Measurements from ENCODE around the gene SERF2.
A peak's percentile ranks its signal among the peaks of the same experiment; 100 is the strongest.

DNA sequence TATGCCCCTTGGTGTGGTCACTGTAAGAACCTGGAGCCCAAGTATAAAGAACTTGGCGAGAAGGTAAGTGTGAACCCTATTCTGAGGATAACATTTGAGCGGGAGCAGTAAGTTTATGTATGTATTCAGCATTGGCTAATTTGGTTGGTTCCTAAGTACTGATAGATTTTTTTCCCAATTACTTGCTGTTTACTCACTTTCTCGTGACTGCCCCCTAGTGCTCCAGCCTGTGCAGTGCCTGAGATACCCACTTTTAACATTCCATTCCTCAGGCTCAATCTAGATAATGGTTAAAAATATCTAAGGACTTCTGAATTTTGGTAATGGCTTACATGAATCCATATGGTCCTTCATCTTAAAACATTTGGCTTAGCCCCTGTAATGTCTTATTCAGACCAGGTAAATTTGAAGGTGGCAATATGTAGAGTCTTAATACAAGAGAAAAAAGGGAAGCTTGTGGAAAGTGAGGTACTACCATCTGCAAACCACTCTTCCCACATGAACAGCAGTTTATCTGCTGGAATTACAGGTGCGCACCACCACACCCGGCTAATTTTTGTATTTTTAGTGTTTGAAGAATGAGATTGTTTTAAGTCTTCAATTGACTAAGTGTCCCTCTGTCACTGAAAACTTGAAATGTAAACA, 22.4 kb upstream of the SERF2 start:
- TF ChIP-seq POLR2A (IDR thresholded peaks at IDR 0.05), result no peak
- TF ChIP-seq, protein P1, sequence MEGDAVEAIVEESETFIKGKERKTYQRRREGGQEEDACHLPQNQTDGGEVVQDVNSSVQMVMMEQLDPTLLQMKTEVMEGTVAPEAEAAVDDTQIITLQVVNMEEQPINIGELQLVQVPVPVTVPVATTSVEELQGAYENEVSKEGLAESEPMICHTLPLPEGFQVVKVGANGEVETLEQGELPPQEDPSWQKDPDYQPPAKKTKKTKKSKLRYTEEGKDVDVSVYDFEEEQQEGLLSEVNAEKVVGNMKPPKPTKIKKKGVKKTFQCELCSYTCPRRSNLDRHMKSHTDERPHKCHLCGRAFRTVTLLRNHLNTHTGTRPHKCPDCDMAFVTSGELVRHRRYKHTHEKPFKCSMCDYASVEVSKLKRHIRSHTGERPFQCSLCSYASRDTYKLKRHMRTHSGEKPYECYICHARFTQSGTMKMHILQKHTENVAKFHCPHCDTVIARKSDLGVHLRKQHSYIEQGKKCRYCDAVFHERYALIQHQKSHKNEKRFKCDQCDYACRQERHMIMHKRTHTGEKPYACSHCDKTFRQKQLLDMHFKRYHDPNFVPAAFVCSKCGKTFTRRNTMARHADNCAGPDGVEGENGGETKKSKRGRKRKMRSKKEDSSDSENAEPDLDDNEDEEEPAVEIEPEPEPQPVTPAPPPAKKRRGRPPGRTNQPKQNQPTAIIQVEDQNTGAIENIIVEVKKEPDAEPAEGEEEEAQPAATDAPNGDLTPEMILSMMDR (IDR thresholded peaks at IDR 0.05), result peak; percentile 61 to 86 (median 76)
